ENCODE measurements around the gene DYDC2. TPM values are rescaled to one million over a fixed set of nuclear protein-coding genes. Genes with fewer than 3 reads are reported as not detected.
A peak's percentile ranks its signal among the peaks of the same experiment; 100 is the strongest.

The DYDC2 gene
- total and polyA plus RNA-seq, 9 of the 15 experiments (the other 6 are each of a cell fraction or from before 2014, with no cell fraction given), result 0.06 to 0.34 (median 0.15) TPM; not detected in 5

- in situ Hi-C loops (cut with MboI) (no loop called here), intact Hi-C loops (cut with micrococcal nuclease) (no loop called here)
- H3K79me2 ChIP-seq (ENCODE audit: control insufficient read depth, insufficient read depth, low read length), result no peaks in the 10 kb centered on the region
- no peak overlapping the region for H3K9ac ChIP-seq (ENCODE audit: insufficient read depth in 1 of 2, low read depth in 2 of 2, low read length in 2 of 2)
- TF ChIP-seq MLX (CRISPR knock-in tag; conservative IDR thresholded peaks at IDR 0.05) (no peak), SPI1 (IDR thresholded peaks at IDR 0.05; ENCODE audit: borderline replicate concordance, low read depth, low read length) (peak; percentile 29; the same call in 1 of the 2 replicates), NFATC3 (IDR thresholded peaks at IDR 0.05) (no peak), ZNF561 (CRISPR knock-in tag; conservative IDR thresholded peaks at IDR 0.05) (no peak)
- ChIA-PET POLR2A (interaction anchor here (0.8 to 1.2 kb wide), 4 partner anchors 8 to 222 kb away, joined by 3 read pairs; no protein-coding TSS in a partner anchor), CTCF (ENCODE audit: low intra/inter-chr PET ratio) (no interaction called here)
- no peak overlapping the region for H3K27ac ChIP-seq (ENCODE audit: extremely low read depth, low read depth, low read length)
- H3K4me2 ChIP-seq (ENCODE audit: insufficient read depth, low read length), result no peak overlapping the region
- DNase-seq (ENCODE audit: extremely low read depth in 1 of 4, low spot score in 3 of 4), result no peak
- no peaks in the 10 kb centered on the region for H4K20me1 ChIP-seq (replicated peaks; ENCODE audit: control insufficient read depth, insufficient read depth, low read length)
- no peaks in the 10 kb centered on the region for H3K36me3 ChIP-seq (ENCODE audit: control insufficient read depth, insufficient read depth, low read length)
- no peak overlapping the region for H2AFZ ChIP-seq (ENCODE audit: low read depth, low read length)
- no TSS peak for BruUV-seq (replicated peaks)
- no peak for ATAC-seq
- H3K4me3 ChIP-seq, result no peak overlapping the region
- H3K27me3 ChIP-seq (ENCODE audit: control insufficient read depth in 2 of 2, insufficient read depth in 2 of 2, low read length in 2 of 2), result peaks cover 15 to 31% of the 10 kb centered on the region in 2 experiments
- peaks cover 4 to 10% of the 10 kb centered on the region in 2 experiments; a peak in 4 of 5 replicates for H3K4me1 ChIP-seq (replicated peaks in 1 of 2; ENCODE audit: control insufficient read depth in 2 of 2, insufficient read depth in 2 of 2, low read length in 2 of 2)
- 0% methylated on average over 4 of the region's 4 CpGs for WGBS (ENCODE audit: insufficient coverage, low coverage, missing lambda C conversion rate)
- 0 out of 2 replicates have a peak, but pooled peaks cover 2% of the 10 kb centered on the region for H3K9me3 ChIP-seq (replicated peaks; ENCODE audit: control insufficient read depth, insufficient read depth, low read depth, low read length)
- no peak for FAIRE-seq
- H3K9me1 ChIP-seq (ENCODE audit: control insufficient read depth, insufficient read depth, low read length), result no peaks in the 10 kb centered on the region
Measured at GRCh38 chr10:80406204-80406603, 49.6 kb downstream of the DYDC2 start.

GRCh38 chr10:80407812-80408241, 51.2 kb downstream of the DYDC2 start:
- Histone ChIP-seq H3K4me3 (no peak overlapping the region), H3K9me3 (replicated peaks; ENCODE audit: control insufficient read depth, insufficient read depth, low read depth, low read length) (0 out of 2 replicates have a peak, but pooled peaks cover 2% of the 10 kb centered on the region), H2AFZ (ENCODE audit: low read depth, low read length) (no peak overlapping the region), H3K36me3 (ENCODE audit: control insufficient read depth, insufficient read depth, low read length) (no peaks in the 10 kb centered on the region), H3K27ac (ENCODE audit: extremely low read depth, low read depth, low read length) (no peak overlapping the region), H3K4me2 (ENCODE audit: insufficient read depth, low read length) (no peak overlapping the region), H3K9me1 (ENCODE audit: control insufficient read depth, insufficient read depth, low read length) (no peaks in the 10 kb centered on the region), H4K20me1 (replicated peaks; ENCODE audit: control insufficient read depth, insufficient read depth, low read length) (no peaks in the 10 kb centered on the region), H3K9ac (ENCODE audit: insufficient read depth in 1 of 2, low read depth in 2 of 2, low read length in 2 of 2) (no peak overlapping the region), H3K27me3 (ENCODE audit: control insufficient read depth in 2 of 2, insufficient read depth in 2 of 2, low read length in 2 of 2) (peaks cover 15 to 31% of the 10 kb centered on the region in 2 experiments), H3K79me2 (ENCODE audit: control insufficient read depth, insufficient read depth, low read length) (no peaks in the 10 kb centered on the region), H3K4me1 (replicated peaks in 1 of 2; ENCODE audit: control insufficient read depth in 2 of 2, insufficient read depth in 2 of 2, low read length in 2 of 2) (peaks cover 6 to 10% of the 10 kb centered on the region in 2 experiments; a peak in 4 of 5 replicates)
- no TSS peak for BruUV-seq (replicated peaks)
- DNase-seq (ENCODE audit: extremely low read depth in 1 of 4, low spot score in 3 of 4), result no peak
- CTCF ChIA-PET (ENCODE audit: low intra/inter-chr PET ratio), result no interaction called here
- ATAC-seq, result no peak
- WGBS (ENCODE audit: insufficient coverage, low coverage, missing lambda C conversion rate), result 49% methylated on average over 15 of the region's 16 CpGs
- POLR2A ChIA-PET, result interaction anchor here (0.5 to 1.5 kb wide), 5 partner anchors 12 to 1075 kb away, joined by 3 read pairs; no protein-coding TSS in a partner anchor
- intact Hi-C loops (cut with micrococcal nuclease), result no loop called here
- FAIRE-seq, result no peak
- in situ Hi-C loops (cut with MboI), result no loop called here
- TF ChIP-seq UBTF (IDR thresholded peaks at IDR 0.05; ENCODE audit: borderline replicate concordance in 1 of 2, low read depth in 2 of 2, low read length in 2 of 2) (no peak), IRF9 (tag; IDR thresholded peaks at IDR 0.05) (no peak), PCBP1 (IDR thresholded peaks at IDR 0.05; ENCODE audit: low read depth, low read length, poor library complexity, severe bottlenecking) (no peak), ATF1 (CRISPR knock-in tag; IDR thresholded peaks at IDR 0.05) (no peak), ATF1 (tag; IDR thresholded peaks at IDR 0.05) (no peak)
